H9 (cell line): ENCODE measurements around the gene GLIPR2. TPM values are rescaled to one million over a fixed set of nuclear protein-coding genes. Genes with fewer than 3 reads are reported as not detected.

Source experiments
- DNase-seq: peaks from one replicate; pipeline ENCODE4 v3.0.0-alpha.2; 2017
- H2AFZ ChIP-seq: one replicate; pipeline ENCODE4 v1.6.1; 2013; ENCODE audit warnings: mild to moderate bottlenecking, low read length, control low read depth, moderate library complexity
- H2AK5ac ChIP-seq: 2 replicates; pipeline ENCODE4 v1.6.1; 2013; ENCODE audit warnings: low read length, control low read depth, mixed read lengths; ENCODE audit not compliant: insufficient read length
- H2BK120ac ChIP-seq: one replicate; pipeline ENCODE4 v1.6.1; 2013; ENCODE audit warnings: low read depth, mild to moderate bottlenecking, low read length, control low read depth, inconsistent platforms; ENCODE audit not compliant: poor library complexity, severe bottlenecking
- H2BK12ac ChIP-seq: 2 replicates; pipeline ENCODE4 v1.6.1; 2013; ENCODE audit warnings: low read length, control low read depth, mixed read lengths, low read depth; ENCODE audit not compliant: insufficient read length
- H2BK15ac ChIP-seq: 2 replicates; pipeline ENCODE4 v1.6.1; 2013; ENCODE audit warnings: low read depth, low read length, control low read depth
- H2BK20ac ChIP-seq: one replicate; pipeline ENCODE4 v1.6.1; 2013; ENCODE audit warnings: low read depth, mild to moderate bottlenecking, low read length, control low read depth, inconsistent platforms; ENCODE audit not compliant: poor library complexity, severe bottlenecking
- H2BK5ac ChIP-seq: 2 replicates; pipeline ENCODE4 v1.6.1; 2013; ENCODE audit warnings: low read length, control low read depth, mixed read lengths; ENCODE audit not compliant: insufficient read length
- H3K14ac ChIP-seq: 2 replicates; pipeline ENCODE4 v1.6.1; 2013; ENCODE audit warnings: low read length, control low read depth; ENCODE audit not compliant: insufficient read depth
- H3K18ac ChIP-seq: 2 replicates; pipeline ENCODE4 v1.6.1; 2013; ENCODE audit warnings: low read depth, mild to moderate bottlenecking, mixed read lengths, low read length, control low read depth; ENCODE audit not compliant: insufficient read length
- H3K23ac ChIP-seq: 2 replicates; pipeline ENCODE4 v1.6.1; 2013; ENCODE audit warnings: low read length, control low read depth, mixed read lengths, low read depth; ENCODE audit not compliant: insufficient read length
- H3K23me2 ChIP-seq: 2 replicates; pipeline ENCODE4 v1.6.1; 2013; ENCODE audit warnings: low read depth, mild to moderate bottlenecking, mixed read lengths, low read length, control low read depth; ENCODE audit not compliant: insufficient read length, poor library complexity, severe bottlenecking
- H3K27ac ChIP-seq: 2 replicates; pipeline ENCODE4 v1.5.1; 2013; ENCODE audit warnings: low read length, control low read depth, mixed read lengths, low read depth; ENCODE audit not compliant: insufficient read length
- H3K27me3 ChIP-seq: 2 replicates; pipeline ENCODE4 v1.6.1; 2013; ENCODE audit warnings: low read length, control low read depth, inconsistent platforms; ENCODE audit not compliant: insufficient read depth
- H3K4ac ChIP-seq: 2 replicates; pipeline ENCODE4 v1.6.1; 2013; ENCODE audit warnings: low read depth, mild to moderate bottlenecking, control low read depth, inconsistent platforms, low read length, moderate library complexity
- H3K4me1 ChIP-seq: 2 replicates; pipeline ENCODE4 v1.6.1; 2013; ENCODE audit warnings: low read length, control low read depth, inconsistent platforms; ENCODE audit not compliant: insufficient read depth
- H3K4me2 ChIP-seq: 2 replicates; pipeline ENCODE4 v1.6.1; 2013; ENCODE audit warnings: low read length, control low read depth, mixed read lengths; ENCODE audit not compliant: insufficient read length, insufficient read depth
- H3K56ac ChIP-seq: 2 replicates; pipeline ENCODE4 v1.6.1; 2013; ENCODE audit warnings: low read depth, mild to moderate bottlenecking, mixed read lengths, low read length, control low read depth; ENCODE audit not compliant: insufficient read length
- H3K79me1 ChIP-seq: 2 replicates; pipeline ENCODE4 v1.6.1; 2013; ENCODE audit warnings: low read depth, mild to moderate bottlenecking, moderate library complexity, low read length, control low read depth, inconsistent platforms; ENCODE audit not compliant: insufficient read depth, poor library complexity, severe bottlenecking
- H3K79me2 ChIP-seq: 2 replicates; pipeline ENCODE4 v1.6.1; 2013; ENCODE audit warnings: low read length, control low read depth, inconsistent platforms; ENCODE audit not compliant: insufficient read depth
- H3K9ac ChIP-seq: 2 replicates; pipeline ENCODE4 v1.6.1; 2013; ENCODE audit warnings: low read length, control low read depth, mixed read lengths; ENCODE audit not compliant: insufficient read length; ENCODE audit errors: extremely low read depth
- H3K9me3 ChIP-seq: one replicate; pipeline ENCODE4 v1.6.1; 2013; ENCODE audit warnings: low read depth, low read length, inconsistent platforms; ENCODE audit not compliant: control insufficient read depth
- H3T11ph ChIP-seq: one replicate; pipeline ENCODE4 v1.6.1; 2013; ENCODE audit warnings: mild to moderate bottlenecking, low read length, control low read depth, inconsistent platforms
- H4K20me1 ChIP-seq: one replicate; pipeline ENCODE4 v1.6.1; 2013; ENCODE audit not compliant: control insufficient read depth, insufficient read length, insufficient read depth
- H4K5ac ChIP-seq: 2 replicates; pipeline ENCODE4 v1.6.1; 2013; ENCODE audit warnings: low read depth, mild to moderate bottlenecking, mixed read lengths, low read length, control low read depth; ENCODE audit not compliant: insufficient read length
- H4K8ac ChIP-seq: replicated peaks from 2 replicates; pipeline ENCODE4 v1.6.1; 2013; ENCODE audit warnings: low read length, control low read depth, mixed read lengths, low read depth; ENCODE audit not compliant: insufficient read length
- H4K91ac ChIP-seq: 2 replicates; pipeline ENCODE4 v1.6.1; 2013; ENCODE audit warnings: low read depth, mild to moderate bottlenecking, moderate library complexity, mixed read lengths, low read length, control low read depth; ENCODE audit not compliant: insufficient read length
- H3K27ac Mint-ChIP-seq, 3 experiments: 2 replicates in 2 of 3; 3 replicates in 1 of 3; pipeline ENCODE4 v1.8.0; 2020 to 2021; ENCODE audit warnings: mixed read lengths in 3 of 3, mild to moderate bottlenecking in 1 of 3, moderate library complexity in 1 of 3
- H3K27me3 Mint-ChIP-seq: 2 replicates; pipeline ENCODE4 v1.8.0; 2021; ENCODE audit warnings: low read depth, mild to moderate bottlenecking, moderate library complexity, mixed read lengths
- H3K36me3 Mint-ChIP-seq, 3 experiments: 2 replicates in 2 of 3; 3 replicates in 1 of 3; pipeline ENCODE4 v1.8.0; 2020 to 2021; ENCODE audit warnings: low read depth in 3 of 3, mixed read lengths in 3 of 3; ENCODE audit not compliant: insufficient read depth in 1 of 3
- H3K4me1 Mint-ChIP-seq, 2 experiments: 2 replicates each; pipeline ENCODE4 v1.8.0; 2020; ENCODE audit warnings: mixed read lengths in 2 of 2
- H3K4me3 Mint-ChIP-seq, 2 experiments: 2 replicates in 1 of 2; 3 replicates in 1 of 2; pipeline ENCODE4 v1.8.0; 2020 to 2021; ENCODE audit warnings: mild to moderate bottlenecking in 2 of 2, mixed read lengths in 2 of 2, moderate library complexity in 1 of 2
- H3K9me3 Mint-ChIP-seq, 2 experiments: 2 replicates in 1 of 2; 3 replicates in 1 of 2; pipeline ENCODE4 v1.8.0; 2020; ENCODE audit warnings: mild to moderate bottlenecking in 2 of 2, mixed read lengths in 2 of 2, moderate library complexity in 1 of 2
- whole genome bisulfite sequencing: extraction: QIAGEN DNeasy Blood & Tissue Kit; methylation state at CpG from one replicate; pipeline ENCODE4 v1.1.7; 2013; ENCODE audit warnings: missing lambda C conversion rate, low lambda C conversion rate, mixed read lengths; ENCODE audit not compliant: insufficient read length; ENCODE audit errors: extremely low coverage; 5-methylcytosine and 5-hydroxymethylcytosine counted together
- total RNA-seq: library from RNA; stranded (reverse); gene quantifications from 2 replicates; pipeline ENCODE4 v1.2.1, GENCODE V29; 2021
- TF ChIP-seq, protein P1 (sequence below): fragments of 200-600 bp; sonication (generic); conservative IDR thresholded peaks from 3 replicates; pipeline ENCODE4 v1.8.0; 2021; ENCODE audit warnings: antibody characterized with exemption, mild to moderate bottlenecking

The GLIPR2 gene
- total RNA-seq, 1 experiment from 2014 or later, result 10.0 TPM

DNA sequence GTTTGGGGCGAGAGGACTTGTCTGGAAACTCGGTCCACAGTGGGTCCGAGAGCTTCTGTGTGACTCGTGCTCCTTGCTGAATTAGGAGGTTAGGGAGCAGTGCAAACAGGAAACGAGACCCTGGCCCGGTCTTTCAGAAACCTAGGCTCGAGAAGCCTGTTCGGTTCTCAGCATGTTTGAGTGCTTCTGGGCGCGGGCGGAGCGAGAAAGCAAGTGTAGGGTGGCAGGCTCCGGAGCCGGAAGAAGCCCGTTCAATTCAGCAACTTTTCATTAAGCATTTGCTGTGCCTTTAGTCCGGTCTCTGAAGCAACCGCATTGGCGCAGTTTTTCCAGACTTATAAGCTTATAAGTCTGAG is 54.7 kb downstream of the GLIPR2 start:
- Histone ChIP-seq H3K79me2 (peaks cover 37% of the 10 kb centered on the region), H2AFZ (no peak overlapping the region)
- no CpG with 5 or more reads among the region's 18 CpGs for WGBS

More for the DNA sequence above, 54.7 kb downstream of the GLIPR2 start:
- no peak overlapping the region for H2AK5ac ChIP-seq
- Mint-ChIP-seq H3K4me1 (peaks cover 23 to 26% of the 10 kb centered on the region in 2 experiments), H3K36me3 (peaks cover 6 to 12% (median 11%) of the 10 kb centered on the region in 3 experiments; a peak in 6 of 7 replicates), H3K9me3 (no peaks in the 10 kb centered on the region), H3K27ac (peak overlapping the region; percentile 74 to 96 (median 91); a peak in 5 of 7 replicates), H3K4me3 (peak overlapping the region; percentile 94 to 96), H3K27me3 (peaks cover 10% of the 10 kb centered on the region)
- H2BK12ac ChIP-seq, result no peak overlapping the region
- H3K56ac ChIP-seq, result no peak overlapping the region
- H3K14ac ChIP-seq, result peak overlapping the region; percentile 74
- peaks cover 10% of the 10 kb centered on the region for H3K23me2 ChIP-seq
- peak overlapping the region; percentile 63 for H3K18ac ChIP-seq
- H3K4ac ChIP-seq, result no peak overlapping the region
- no peaks in the 10 kb centered on the region for H3K27me3 ChIP-seq
- H3K4me1 ChIP-seq, result peaks cover 6% of the 10 kb centered on the region; the same call in 1 of the 2 replicates
- H3K79me1 ChIP-seq, result peaks cover 10% of the 10 kb centered on the region
- H2BK120ac ChIP-seq, result no peak overlapping the region
- no peak overlapping the region for H4K5ac ChIP-seq
- TF ChIP-seq, protein P1, sequence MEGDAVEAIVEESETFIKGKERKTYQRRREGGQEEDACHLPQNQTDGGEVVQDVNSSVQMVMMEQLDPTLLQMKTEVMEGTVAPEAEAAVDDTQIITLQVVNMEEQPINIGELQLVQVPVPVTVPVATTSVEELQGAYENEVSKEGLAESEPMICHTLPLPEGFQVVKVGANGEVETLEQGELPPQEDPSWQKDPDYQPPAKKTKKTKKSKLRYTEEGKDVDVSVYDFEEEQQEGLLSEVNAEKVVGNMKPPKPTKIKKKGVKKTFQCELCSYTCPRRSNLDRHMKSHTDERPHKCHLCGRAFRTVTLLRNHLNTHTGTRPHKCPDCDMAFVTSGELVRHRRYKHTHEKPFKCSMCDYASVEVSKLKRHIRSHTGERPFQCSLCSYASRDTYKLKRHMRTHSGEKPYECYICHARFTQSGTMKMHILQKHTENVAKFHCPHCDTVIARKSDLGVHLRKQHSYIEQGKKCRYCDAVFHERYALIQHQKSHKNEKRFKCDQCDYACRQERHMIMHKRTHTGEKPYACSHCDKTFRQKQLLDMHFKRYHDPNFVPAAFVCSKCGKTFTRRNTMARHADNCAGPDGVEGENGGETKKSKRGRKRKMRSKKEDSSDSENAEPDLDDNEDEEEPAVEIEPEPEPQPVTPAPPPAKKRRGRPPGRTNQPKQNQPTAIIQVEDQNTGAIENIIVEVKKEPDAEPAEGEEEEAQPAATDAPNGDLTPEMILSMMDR, result no peak
- H3T11ph ChIP-seq, result no peak overlapping the region
- H3K23ac ChIP-seq, result no peak overlapping the region
- no peak overlapping the region for H2BK5ac ChIP-seq
- no peak overlapping the region for H4K8ac ChIP-seq
- no peak overlapping the region for H2BK15ac ChIP-seq
- DNase-seq, result no peak
- no peak overlapping the region for H3K27ac ChIP-seq
- no peak overlapping the region for H4K91ac ChIP-seq
- no peaks in the 10 kb centered on the region for H4K20me1 ChIP-seq
- H3K9ac ChIP-seq, result peak overlapping the region; percentile 91
- H3K4me2 ChIP-seq, result peak overlapping the region; percentile 95
- no peaks in the 10 kb centered on the region for H3K9me3 ChIP-seq
- no peak overlapping the region for H2BK20ac ChIP-seq
